ENCODE results near the gene SHCBP1.
"Not testable (repeated sequence)": the region's sequence is repeated elsewhere in the genome, so short reads cannot be mapped to it uniquely, and the experiment has no call there.

DNA sequence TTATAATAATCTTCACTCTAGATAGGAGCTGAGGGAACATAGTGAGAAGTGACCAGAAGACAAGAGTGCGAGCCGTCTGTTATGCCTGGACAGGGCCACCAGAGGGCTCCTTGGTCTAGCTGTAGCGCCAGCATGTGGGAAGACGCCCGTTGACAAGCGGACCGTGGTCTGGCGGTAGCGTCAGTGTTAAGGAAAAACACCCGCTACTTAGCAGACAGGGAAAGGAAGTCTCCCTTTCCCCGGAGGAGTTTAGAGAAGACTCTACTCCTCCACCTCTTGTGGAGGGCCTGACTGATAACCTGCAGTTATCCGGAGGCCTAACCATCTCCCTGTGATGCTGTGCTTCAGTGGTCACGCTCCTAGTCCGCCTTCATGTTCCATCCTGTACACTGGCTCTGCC is 66.7 kb downstream of the SHCBP1 start:
- TF ChIP-seq, protein P1, sequence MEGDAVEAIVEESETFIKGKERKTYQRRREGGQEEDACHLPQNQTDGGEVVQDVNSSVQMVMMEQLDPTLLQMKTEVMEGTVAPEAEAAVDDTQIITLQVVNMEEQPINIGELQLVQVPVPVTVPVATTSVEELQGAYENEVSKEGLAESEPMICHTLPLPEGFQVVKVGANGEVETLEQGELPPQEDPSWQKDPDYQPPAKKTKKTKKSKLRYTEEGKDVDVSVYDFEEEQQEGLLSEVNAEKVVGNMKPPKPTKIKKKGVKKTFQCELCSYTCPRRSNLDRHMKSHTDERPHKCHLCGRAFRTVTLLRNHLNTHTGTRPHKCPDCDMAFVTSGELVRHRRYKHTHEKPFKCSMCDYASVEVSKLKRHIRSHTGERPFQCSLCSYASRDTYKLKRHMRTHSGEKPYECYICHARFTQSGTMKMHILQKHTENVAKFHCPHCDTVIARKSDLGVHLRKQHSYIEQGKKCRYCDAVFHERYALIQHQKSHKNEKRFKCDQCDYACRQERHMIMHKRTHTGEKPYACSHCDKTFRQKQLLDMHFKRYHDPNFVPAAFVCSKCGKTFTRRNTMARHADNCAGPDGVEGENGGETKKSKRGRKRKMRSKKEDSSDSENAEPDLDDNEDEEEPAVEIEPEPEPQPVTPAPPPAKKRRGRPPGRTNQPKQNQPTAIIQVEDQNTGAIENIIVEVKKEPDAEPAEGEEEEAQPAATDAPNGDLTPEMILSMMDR (IDR thresholded peaks at IDR 0.05): peak; percentile 9 to 60 (median 50)
- not testable (repeated sequence) for TF ChIP-seq POLR2A (IDR thresholded peaks at IDR 0.05)

Measured in Peyer's patch (tissue), 4 donors.